Kidney (tissue), 14 donors: ENCODE measurements around the gene TMEM217. TPM values are rescaled to one million over a fixed set of nuclear protein-coding genes. Genes with fewer than 3 reads are reported as not detected.

Experiments
- DNase-seq, 5 donors: peaks; one replicate each; pipeline ENCODE4 v3.0.0-alpha.2; 2013 to 2020
- FAIRE-seq: peaks from 2 replicates; lab custom pipeline; 2012; peaks lifted over from hg19 to GRCh38; lab: Jason Lieb, UNC
- H3K27ac ChIP-seq, 2 donors: one replicate each; pipeline ENCODE4 v1.7.0; 2013; ENCODE audit warnings: low read depth in 2 of 2, low read length in 2 of 2, inconsistent platforms in 1 of 2
- H3K27me3 ChIP-seq: one replicate; pipeline ENCODE4 v1.7.1; 2013; ENCODE audit warnings: low read length, inconsistent platforms; ENCODE audit not compliant: control insufficient read depth, insufficient read depth
- H3K36me3 ChIP-seq, 3 donors: one replicate each; pipeline versions ENCODE4 v1.7.0 to v1.7.1; 2013; ENCODE audit warnings: low read length in 3 of 3, control low read depth in 1 of 3, inconsistent platforms in 1 of 3; ENCODE audit not compliant: insufficient read depth in 3 of 3, control insufficient read depth in 2 of 3
- H3K4me1 ChIP-seq, 3 donors: one replicate each; pipeline versions ENCODE4 v1.7.0 to v1.7.1; 2013; ENCODE audit warnings: low read length in 3 of 3, inconsistent platforms in 1 of 3, low read depth in 1 of 3; ENCODE audit not compliant: control insufficient read depth in 2 of 3, insufficient read depth in 2 of 3
- H3K4me3 ChIP-seq, 3 donors: one replicate each; pipeline versions ENCODE4 v1.7.0 to v1.8.1; 2013; ENCODE audit warnings: low read length in 3 of 3, control low read depth in 1 of 3, inconsistent platforms in 1 of 3
- H3K9ac ChIP-seq, 3 donors: one replicate each; pipeline versions ENCODE4 v1.7.0 to v1.7.1; 2013; ENCODE audit warnings: low read length in 3 of 3, control low read depth in 1 of 3, inconsistent platforms in 1 of 3
- H3K9me3 ChIP-seq, 3 donors: one replicate each; pipeline versions ENCODE4 v1.7.0 to v1.7.1; 2013; ENCODE audit warnings: low read length in 3 of 3, control low read depth in 1 of 3, inconsistent platforms in 1 of 3; ENCODE audit not compliant: control insufficient read depth in 2 of 3, insufficient read depth in 1 of 3
- CTCF ChIP-seq: IDR thresholded peaks from 3 replicates; pipeline ENCODE4 v1.5.1; 2012; ENCODE audit warnings: mild to moderate bottlenecking, moderate library complexity, borderline replicate concordance; ENCODE audit not compliant: insufficient read depth; ENCODE audit errors: extremely low read depth
- intact Hi-C: fragments of 100-400 bp; cut with DNase I; formaldehyde crosslinking; loops from one replicate; pipeline ENCODE4 v1.11.1; 2022
- polyA plus RNA-seq: library from polyadenylated mRNA; stranded (reverse); fragments of 350-450 nt; fragmentation: Illumina TruSeq; extraction: RNeasy Lipid Tissue Mini Kit (QIAGEN cat#74804); gene quantifications from one replicate; pipeline ENCODE4 v1.2.3, GENCODE V29; 2014; ENCODE audit warnings: low read depth, low replicate concordance; ENCODE audit not compliant: insufficient read depth
- total RNA-seq: library from RNA; stranded (reverse); fragmentation: NEBNext Ultra II Directional; extraction: Animal tissue kit (Norgen Biotek cat#: 25700); gene quantifications from one replicate; pipeline ENCODE4 v1.2.1, GENCODE V29; 2021
- donor health status: control.
- donor health status: control.
- donor health status: control.
- donor health status: control.
- donor health status: control.
- donor health status: DM: yes; HTN: yes; CAD: no.
- donor health status: Normal renal cell carcinoma (clear cell type).

Gene TMEM217
- total and polyA plus RNA-seq, 2 donors from 2014 or later: 0.67 to 0.72 TPM

GRCh38 chr6:37177077-37177934 lies 80.6 kb downstream of the TMEM217 start:
- DNase-seq (no peak), FAIRE-seq (no peak)
- peaks cover 10 to 22% (median 14%) of the 10 kb centered on the region in 3 donors for H3K36me3 ChIP-seq
- no peaks in the 10 kb centered on the region for H3K27me3 ChIP-seq
- peaks cover 0 to 7% (median 0%) of the 10 kb centered on the region in 3 donors for H3K4me1 ChIP-seq
- no peak overlapping the region for H3K4me3 ChIP-seq
- intact Hi-C loops: loop anchor here (10.0 kb wide), 1 partner anchor 123 kb away; no protein-coding TSS in a partner anchor
- no peak for TF ChIP-seq CTCF
- H3K9me3 ChIP-seq: no peaks in the 10 kb centered on the region
- H3K27ac ChIP-seq: no peak overlapping the region
- no peak overlapping the region for H3K9ac ChIP-seq

- peaks cover 0 to 7% (median 0%) of the 10 kb centered on the region in 3 donors for H3K4me1 ChIP-seq
- no peak for FAIRE-seq
These were observed 81.5 kb downstream of the TMEM217 start for GRCh38 chr6:37176268-37177076.

More at GRCh38 chr6:37176268-37177076, 81.5 kb downstream of the TMEM217 start:
- intact Hi-C loops: loop anchor here (10.0 kb wide), 1 partner anchor 122 kb away; no protein-coding TSS in a partner anchor
- TF ChIP-seq CTCF: no peak
- H3K9me3 ChIP-seq: no peaks in the 10 kb centered on the region
- H3K36me3 ChIP-seq: peaks cover 10 to 22% (median 14%) of the 10 kb centered on the region in 3 donors
- H3K4me3 ChIP-seq: no peak overlapping the region
- no peak overlapping the region for H3K9ac ChIP-seq
- no peaks in the 10 kb centered on the region for H3K27me3 ChIP-seq
- no peak for DNase-seq
- H3K27ac ChIP-seq: no peak overlapping the region
